ENCODE measurements around the gene THEM5. TPM values are rescaled to one million over a fixed set of nuclear protein-coding genes. Genes with fewer than 3 reads are reported as not detected.

The THEM5 gene
- total RNA-seq, 2 experiments from 2014 or later: not detected

GRCh38 chr1:151834239-151834638 lies 19.3 kb downstream of the THEM5 start:
- TF ChIP-seq CTCF (IDR thresholded peaks at IDR 0.05): no peak
- no peaks in the 10 kb centered on the region for H3K27me3 Mint-ChIP-seq
- peaks cover 66% of the 10 kb centered on the region for H3K4me1 Mint-ChIP-seq (ENCODE audit: low read depth)
- no peaks in the 10 kb centered on the region for H3K9me3 Mint-ChIP-seq
- DNase-seq: peak; percentile 28
- CTCF ChIA-PET: interaction anchor here (0.8 to 1.7 kb wide), 7 partner anchors 8 to 493 kb away, joined by 3 to 9 read pairs (median 3); partner anchors contain the start of gene TDRKH
- POLR2A ChIA-PET: interaction anchor here (1.5 to 1.6 kb wide), 2 partner anchors 12 to 78 kb away, joined by 3 read pairs; no protein-coding TSS in a partner anchor
- no peak for ATAC-seq
- H3K36me3 Mint-ChIP-seq (ENCODE audit: low read depth): no peaks in the 10 kb centered on the region
- no peak overlapping the region for H3K4me3 Mint-ChIP-seq
- no peak overlapping the region for H3K27ac Mint-ChIP-seq
- intact Hi-C loops (cut with micrococcal nuclease): loop anchor here (10.0 kb wide), 1 partner anchor 239 kb away; no protein-coding TSS in a partner anchor

- no peak for TF ChIP-seq CTCF (IDR thresholded peaks at IDR 0.05)
- ChIA-PET POLR2A (interaction anchor here (0.8 to 1.6 kb wide), 3 partner anchors 11 to 77 kb away, joined by 3 read pairs; partner anchors contain the start of gene TDRKH), CTCF (no interaction called here)
- Mint-ChIP-seq H3K36me3 (ENCODE audit: low read depth) (no peaks in the 10 kb centered on the region), H3K4me1 (ENCODE audit: low read depth) (peaks cover 75% of the 10 kb centered on the region), H3K27me3 (no peaks in the 10 kb centered on the region), H3K4me3 (no peak overlapping the region), H3K27ac (no peak overlapping the region), H3K9me3 (no peaks in the 10 kb centered on the region)
- intact Hi-C loops (cut with micrococcal nuclease): loop anchor here (10.0 kb wide), 1 partner anchor 239 kb away; no protein-coding TSS in a partner anchor
- ATAC-seq (no peak), DNase-seq (peak; percentile 30)
Measured at GRCh38 chr1:151833172-151833900, 20.2 kb downstream of the THEM5 start.

- H3K27me3 Mint-ChIP-seq: no peaks in the 10 kb centered on the region
- ATAC-seq: no peak
- DNase-seq: no peak
- H3K36me3 Mint-ChIP-seq (ENCODE audit: low read depth): no peaks in the 10 kb centered on the region
- intact Hi-C loops (cut with micrococcal nuclease): loop anchor here (10.0 kb wide), 1 partner anchor 238 kb away; no protein-coding TSS in a partner anchor
- H3K4me3 Mint-ChIP-seq: no peak overlapping the region
- H3K4me1 Mint-ChIP-seq (ENCODE audit: low read depth): peaks cover 80% of the 10 kb centered on the region
- H3K9me3 Mint-ChIP-seq: no peaks in the 10 kb centered on the region
- H3K27ac Mint-ChIP-seq: no peak overlapping the region
- CTCF ChIA-PET: no interaction called here
- POLR2A ChIA-PET: interaction anchor here (0.8 kb wide), 1 partner anchor 42 kb away, joined by 3 read pairs; the partner anchor contains the start of gene TDRKH
- no peak for TF ChIP-seq CTCF (IDR thresholded peaks at IDR 0.05)
Measured at GRCh38 chr1:151832318-151832980, 21.1 kb downstream of the THEM5 start.

GRCh38 chr1:151831605-151832004 lies 21.9 kb downstream of the THEM5 start, which contains the start of gene RORC:
RORC (minus strand) TSS chr1:151831802; CDS start chr1:151831764, 38 bp downstream.
- no peak within 1 kb of the TSS for H3K4me3 Mint-ChIP-seq
- ATAC-seq: no peak
- peaks cover 72% of the 10 kb centered on the region for H3K4me1 Mint-ChIP-seq (ENCODE audit: low read depth)
- TF ChIP-seq CTCF (IDR thresholded peaks at IDR 0.05): no peak
- no peaks in the 10 kb centered on the region for H3K9me3 Mint-ChIP-seq
- CTCF ChIA-PET: interaction anchor here (1.9 kb wide), 1 partner anchor 57 kb away, joined by 4 read pairs; no protein-coding TSS in a partner anchor
- no peaks in the 10 kb centered on the region for H3K36me3 Mint-ChIP-seq (ENCODE audit: low read depth)
- peak within 1 kb of the TSS; percentile 35 for H3K27ac Mint-ChIP-seq
- POLR2A ChIA-PET: no interaction called here
- no peak for DNase-seq
- no peaks in the 10 kb centered on the region for H3K27me3 Mint-ChIP-seq
- intact Hi-C loops (cut with micrococcal nuclease): loop anchor here (10.0 kb wide), 1 partner anchor 237 kb away; no protein-coding TSS in a partner anchor

Data from activated CD8-positive, alpha-beta T cell treated with anti-CD3 and anti-CD28 coated beads for 36 hours (primary cell).